GM12878 (cell line): Measurements from ENCODE around the gene GIPC1. TPM values are rescaled to one million over a fixed set of nuclear protein-coding genes. Genes with fewer than 3 reads are reported as not detected.

ENCODE experiments used
- ATAC-seq: fragments of 200-7000 bp; cut with Tn5 transposase; 3 replicates; pipeline ENCODE4 v1.9.1; 2020; ENCODE audit warnings: mild to moderate bottlenecking, moderate library complexity
- BruUV-seq: library from RNA; stranded (reverse); fragments of 400-500 nt; replicated peaks from 2 replicates; lab custom pipeline; 2021; lab: Mats Ljungman, UMichigan
- CTCF ChIA-PET: fragments of 300-600 bp; sonication (Branson Sonifier 250); formaldehyde crosslinking; extraction: SDS; loops from one replicate; lab custom pipeline; 2021; ENCODE audit warnings: inconsistent platforms; lab: Yijun Ruan, JAX
- POLR2A ChIA-PET: fragments of 350-600 bp; formaldehyde crosslinking; extraction: SDS; loops from one replicate; lab custom pipeline; 2021; ENCODE audit warnings: inconsistent platforms; lab: Charles Lee
- RAD21 ChIA-PET: fragments of 300-600 bp; sonication (Branson Sonifier 250); formaldehyde crosslinking; loops from one replicate; lab custom pipeline; 2023; ENCODE audit warnings: antibody characterized with exemption; ENCODE audit not compliant: unreplicated experiment; lab: Charles Lee
- SMC1A ChIA-PET: fragments of 300-600 bp; sonication (Branson Sonifier 250); formaldehyde crosslinking; loops from one replicate; lab custom pipeline; 2023; ENCODE audit not compliant: unreplicated experiment, uncharacterized antibody; lab: Charles Lee
- DNase-seq: peaks from one replicate; pipeline ENCODE4 v3.0.0-alpha.2; 2011; ENCODE audit warnings: low read depth, low spot score
- FAIRE-seq: peaks from 3 replicates; lab custom pipeline; 2011; peaks lifted over from hg19 to GRCh38; lab: Jason Lieb, UNC
- H2AFZ ChIP-seq: 2 replicates; pipeline ENCODE4 v1.6.0; 2011; ENCODE audit warnings: low read depth, low read length, control low read depth; ENCODE audit not compliant: control insufficient read depth
- H3K27ac ChIP-seq: 2 replicates; pipeline ENCODE4 v1.5.1; 2011; ENCODE audit warnings: control low read depth; ENCODE audit not compliant: control insufficient read depth, insufficient read depth
- H3K27me3 ChIP-seq, 2 experiments: replicated peaks in 1 of 2; 2 replicates each; pipeline versions ENCODE4 v1.6.0 to v1.6.1; 2011; ENCODE audit warnings: low read length in 1 of 2; ENCODE audit not compliant: control insufficient read depth in 2 of 2, insufficient read depth in 2 of 2
- H3K36me3 ChIP-seq, 2 experiments: 2 replicates each; pipeline ENCODE4 v1.5.1; 2011; ENCODE audit warnings: low read length in 1 of 2; ENCODE audit not compliant: control insufficient read depth in 2 of 2, insufficient read depth in 2 of 2
- H3K4me1 ChIP-seq: 2 replicates; pipeline ENCODE4 v1.6.1; 2011; ENCODE audit warnings: mild to moderate bottlenecking, low read length, moderate library complexity, mixed read lengths; ENCODE audit not compliant: control insufficient read depth, insufficient read depth
- H3K4me2 ChIP-seq: 2 replicates; pipeline ENCODE4 v1.6.0; 2011; ENCODE audit warnings: control low read depth; ENCODE audit not compliant: control insufficient read depth, insufficient read depth
- H3K4me3 ChIP-seq: fragments of 200-600 bp; sonication (generic); 2 replicates; pipeline ENCODE4 v1.5.1; 2016
- H3K79me2 ChIP-seq: 2 replicates; pipeline ENCODE4 v1.6.0; 2011; ENCODE audit warnings: low read length; ENCODE audit not compliant: control insufficient read depth, insufficient read depth
- H3K9ac ChIP-seq: 2 replicates; pipeline ENCODE4 v1.8.0; 2011; ENCODE audit warnings: low read length, control low read depth, mixed read lengths; ENCODE audit not compliant: control insufficient read depth, insufficient read depth
- H3K9me3 ChIP-seq: replicated peaks from 3 replicates; pipeline ENCODE4 v1.5.1; 2011; ENCODE audit warnings: mild to moderate bottlenecking, low read length; ENCODE audit not compliant: control insufficient read depth, insufficient read depth
- H4K20me1 ChIP-seq: 2 replicates; pipeline ENCODE4 v1.6.0; 2011; ENCODE audit not compliant: control insufficient read depth, insufficient read depth
- CBX5 ChIP-seq: sonication (generic); IDR thresholded peaks from 2 replicates; pipeline ENCODE4 v1.6.1; 2016; ENCODE audit warnings: low read depth, moderate library complexity, mild to moderate bottlenecking, inconsistent platforms
- EZH2 ChIP-seq: IDR thresholded peaks from 2 replicates; pipeline ENCODE4 v1.6.1; 2012; ENCODE audit warnings: low read depth, mild to moderate bottlenecking, control low read depth, inconsistent platforms, low read length, borderline replicate concordance; ENCODE audit not compliant: control insufficient read depth
- FOS ChIP-seq: IDR thresholded peaks from 3 replicates; pipeline ENCODE4 v1.6.1; 2011; ENCODE audit warnings: borderline replicate concordance; ENCODE audit not compliant: insufficient read length; ENCODE audit errors: extremely low read depth
- HDAC6 ChIP-seq: fragments of 200-600 bp; sonication (generic); IDR thresholded peaks from one replicate; pipeline ENCODE4 v1.8.0; 2017; ENCODE audit warnings: antibody characterized with exemption; ENCODE audit not compliant: unreplicated experiment
- MEF2B ChIP-seq: fragments of 450-650 bp; IDR thresholded peaks from 2 replicates; pipeline ENCODE4 v1.6.1; 2018; ENCODE audit warnings: mild to moderate bottlenecking, moderate library complexity; ENCODE audit not compliant: partially characterized antibody, poor library complexity, severe bottlenecking
- MTA2 ChIP-seq: fragments of 450-650 bp; IDR thresholded peaks from 2 replicates; pipeline ENCODE4 v1.6.1; 2016; ENCODE audit warnings: low read depth, mild to moderate bottlenecking, moderate library complexity
- SMC3 ChIP-seq: IDR thresholded peaks from 2 replicates; pipeline ENCODE4 v1.6.1; 2011; ENCODE audit warnings: low read length, improper control_type of control experiment, borderline replicate concordance
- TAF1 ChIP-seq: IDR thresholded peaks from 2 replicates; pipeline ENCODE4 v1.6.1; 2011; ENCODE audit warnings: mild to moderate bottlenecking, low read depth, low read length, borderline replicate concordance
- WGBS: methylation state at CpG from one replicate; pipeline ENCODE4 v1.1.6; 2016; ENCODE audit warnings: low lambda C conversion rate; ENCODE audit not compliant: insufficient replicate concordance, insufficient coverage; ENCODE audit errors: missing lambda C conversion rate; 5-methylcytosine and 5-hydroxymethylcytosine counted together
- in situ Hi-C: fragments of 300-500 bp; cut with MboI; formaldehyde crosslinking; loops from 9 replicates; pipeline ENCODE4 v1.14.3; 2018; ENCODE audit warnings: mixed read lengths
- intact Hi-C: fragments of 100-400 bp; cut with micrococcal nuclease; formaldehyde crosslinking; loops from one replicate; pipeline ENCODE4 v1.14.2; 2022; ENCODE audit not compliant: unreplicated experiment
- polyA plus RNA-seq, 11 experiments: library from polyadenylated mRNA; depleted of rRNA in 4 of 11; unstranded in 6 of 11; stranded (reverse) in 5 of 11; fragments of >200 nt; fragmentation: Nextera tagmentation in 4 of 11; fragmentation: Illumina TruSeq in 1 of 11; extraction: Ambion mirVana in 4 of 11; extraction: Trizol in 1 of 11; gene quantifications; 1 replicate in 1 of 11; 2 replicates in 10 of 11; pipeline versions ENCODE4 v1.2.1 to v1.2.3, GENCODE V29; 2011 to 2016; ENCODE audit warnings: inconsistent platforms in 2 of 11, missing spikeins in 2 of 11, low read depth in 1 of 11
- total RNA-seq, 4 experiments: library from RNA; depleted of rRNA in 3 of 4; stranded (reverse); fragments of >200 nt in 3 of 4; fragmentation: Illumina TruSeq in 1 of 4; extraction: Trizol in 1 of 4; gene quantifications; 2 replicates each; pipeline versions ENCODE4 v1.2.1 to v1.2.3, GENCODE V29; 2013 to 2021
- TF ChIP-seq, protein P1 (sequence below): fragments of 450-650 bp; IDR thresholded peaks from 2 replicates; pipeline ENCODE4 v1.6.1; 2017; ENCODE audit warnings: borderline replicate concordance
- TF ChIP-seq, protein P2 (sequence below): IDR thresholded peaks from 2 replicates; pipeline ENCODE4 v1.6.1; 2012; ENCODE audit warnings: low read depth, low read length, improper control_type of control experiment

GIPC1 gene
- total and polyA plus RNA-seq, 10 of the 15 experiments (the other 5 are each of a cell fraction or from before 2014, with no cell fraction given): 0.47 to 24.1 (median 13.6) TPM

DNA sequence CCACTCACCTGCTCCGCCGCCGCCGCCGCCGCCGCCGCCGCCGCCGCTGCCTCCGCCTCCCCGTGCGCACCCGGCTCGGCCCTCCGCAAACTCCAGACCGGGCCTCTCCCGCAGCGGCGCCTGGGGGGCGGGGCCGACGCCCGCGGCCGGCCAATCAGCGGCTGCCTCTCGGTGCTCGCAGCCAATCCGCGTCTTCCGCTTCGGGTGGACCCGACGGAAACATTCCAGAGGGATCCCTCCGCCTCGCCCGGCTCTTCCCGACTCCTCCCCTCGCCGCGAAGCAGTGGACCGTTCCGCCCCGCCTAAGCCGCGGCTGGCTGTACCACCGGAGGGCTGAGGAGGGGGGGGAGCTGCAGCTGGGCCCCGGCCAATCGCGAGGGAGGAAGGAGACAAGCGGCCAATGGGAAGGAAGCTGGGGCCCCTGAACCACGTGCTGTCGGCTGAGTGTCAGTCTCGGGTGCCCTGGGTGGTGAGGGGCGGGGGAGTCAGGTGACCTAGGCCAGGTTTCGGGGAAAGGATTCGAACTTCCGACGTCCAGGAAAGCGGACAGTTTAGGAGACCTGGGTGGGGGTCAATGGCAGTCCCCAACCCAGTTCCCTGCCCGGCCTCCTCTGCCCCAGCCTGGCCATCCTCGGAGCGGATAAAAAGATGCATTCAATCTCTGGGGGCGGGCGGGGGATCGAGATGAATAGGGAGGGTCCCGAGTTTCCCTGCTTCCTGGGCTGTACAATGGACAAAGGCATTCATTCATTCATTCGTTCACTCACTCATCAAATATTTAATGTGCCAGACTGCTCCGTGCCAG is at the start of gene GIPC1 (continued):
- TF ChIP-seq, protein P1, sequence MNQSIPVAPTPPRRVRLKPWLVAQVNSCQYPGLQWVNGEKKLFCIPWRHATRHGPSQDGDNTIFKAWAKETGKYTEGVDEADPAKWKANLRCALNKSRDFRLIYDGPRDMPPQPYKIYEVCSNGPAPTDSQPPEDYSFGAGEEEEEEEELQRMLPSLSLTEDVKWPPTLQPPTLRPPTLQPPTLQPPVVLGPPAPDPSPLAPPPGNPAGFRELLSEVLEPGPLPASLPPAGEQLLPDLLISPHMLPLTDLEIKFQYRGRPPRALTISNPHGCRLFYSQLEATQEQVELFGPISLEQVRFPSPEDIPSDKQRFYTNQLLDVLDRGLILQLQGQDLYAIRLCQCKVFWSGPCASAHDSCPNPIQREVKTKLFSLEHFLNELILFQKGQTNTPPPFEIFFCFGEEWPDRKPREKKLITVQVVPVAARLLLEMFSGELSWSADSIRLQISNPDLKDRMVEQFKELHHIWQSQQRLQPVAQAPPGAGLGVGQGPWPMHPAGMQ: no peak
- TF ChIP-seq FOS: peak; percentile 51
- TF ChIP-seq, protein P2, sequence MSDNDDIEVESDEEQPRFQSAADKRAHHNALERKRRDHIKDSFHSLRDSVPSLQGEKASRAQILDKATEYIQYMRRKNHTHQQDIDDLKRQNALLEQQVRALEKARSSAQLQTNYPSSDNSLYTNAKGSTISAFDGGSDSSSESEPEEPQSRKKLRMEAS: no peak; the same call in none of the 2 replicates
- no peak for TF ChIP-seq CBX5
- 0 out of 2 replicates have a peak, but pooled peaks have one; percentile 16 for TF ChIP-seq TAF1
- TF ChIP-seq HDAC6: no peak
- no peak for TF ChIP-seq EZH2
- TF ChIP-seq MTA2: no peak
- TF ChIP-seq MEF2B: no peak

DNA sequence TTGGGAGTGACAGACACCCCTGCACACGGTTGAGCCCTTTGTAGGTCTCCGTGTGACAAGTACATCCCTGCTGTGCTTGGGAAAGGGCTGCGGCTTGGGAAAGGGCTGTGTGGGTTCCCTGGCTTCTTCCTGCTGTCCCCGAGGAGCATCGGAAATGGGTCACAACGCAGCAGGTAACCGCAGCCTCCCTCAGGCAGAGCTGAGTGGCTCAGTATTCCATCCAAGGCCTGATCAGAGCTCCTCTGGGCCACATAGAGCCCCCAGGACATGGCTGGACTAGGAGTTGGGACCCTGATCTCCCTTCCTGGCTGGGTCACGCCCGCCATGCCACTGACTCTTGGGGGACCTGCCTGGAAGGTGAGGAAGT is 49.8 kb upstream of the GIPC1 start:
- H3K4me3 ChIP-seq: no peak overlapping the region

More for the DNA sequence above, 49.8 kb upstream of the GIPC1 start:
- H3K9me3 ChIP-seq: no peaks in the 10 kb centered on the region
- ChIA-PET SMC1A (no interaction called here), CTCF (interaction anchor here (0.6 kb wide), 1 partner anchor 11 kb away, joined by 4 read pairs; no protein-coding TSS in a partner anchor), RAD21 (no interaction called here), POLR2A (interaction anchor here (1.4 kb wide), 1 partner anchor 28 kb away, joined by 4 read pairs; the partner anchor contains the start of gene DNAJB1)
- no peaks in the 10 kb centered on the region for H3K27me3 ChIP-seq
- H2AFZ ChIP-seq: no peak overlapping the region
- 93% methylated on average over 9 of the region's 9 CpGs for WGBS
- H3K27ac ChIP-seq: no peak overlapping the region
- no peaks in the 10 kb centered on the region; a peak in 4 of 4 replicates for H3K36me3 ChIP-seq
- no peak overlapping the region for H3K9ac ChIP-seq
- no peak for FAIRE-seq
- no peak for DNase-seq
- ATAC-seq: no peak
- peaks cover 6% of the 10 kb centered on the region; the same call in 1 of the 2 replicates for H3K4me1 ChIP-seq
- no peaks in the 10 kb centered on the region; the same call in none of the 2 replicates for H3K79me2 ChIP-seq
- TF ChIP-seq SMC3: no peak
- no peaks in the 10 kb centered on the region for H4K20me1 ChIP-seq
- intact Hi-C loops: no loop called here
- BruUV-seq: no TSS peak
- no peak overlapping the region for H3K4me2 ChIP-seq
- in situ Hi-C loops: no loop called here
